Astrocyte of the cerebellum (primary cell): ENCODE measurements around the gene SS18L1.
"Not testable (repeated sequence)": the region's sequence is repeated elsewhere in the genome, so short reads cannot be mapped to it uniquely, and the experiment has no call there.

ENCODE experiments used
- DNase-seq: peaks from one replicate; pipeline ENCODE4 v3.0.0-alpha.2; 2011; ENCODE audit warnings: low read depth
- H3K4me3 ChIP-seq: 2 replicates; pipeline ENCODE4 v1.5.1; 2011; ENCODE audit warnings: mild to moderate bottlenecking, low read depth, low read length, moderate library complexity
- CTCF ChIP-seq: IDR thresholded peaks from 2 replicates; pipeline ENCODE4 v1.5.1; 2012; ENCODE audit warnings: low read length, low read depth, moderate library complexity, mild to moderate bottlenecking; ENCODE audit errors: missing control alignments
- in situ Hi-C: cut with HindIII; loops from 2 replicates; pipeline ENCODE4 v1.10.0; 2017; ENCODE audit warnings: low sequenced_read_pairs

Gene SS18L1

GRCh38 chr20:62104234-62104789 lies 39.3 kb upstream of the SS18L1 start:
- in situ Hi-C loops = no loop called here
- TF ChIP-seq CTCF = no peak

GRCh38 chr20:62104791-62105345 lies 38.7 kb upstream of the SS18L1 start:
- DNase-seq = no peak
- in situ Hi-C loops = no loop called here

More at GRCh38 chr20:62104234-62104789, 39.3 kb upstream of the SS18L1 start:
- no peak overlapping the region for H3K4me3 ChIP-seq
- no peak for DNase-seq

GRCh38 chr20:62105592-62105991 lies 38.0 kb upstream of the SS18L1 start:
- DNase-seq = no peak
- no peak overlapping the region for H3K4me3 ChIP-seq
- TF ChIP-seq CTCF = no peak
- in situ Hi-C loops = no loop called here

More at GRCh38 chr20:62104791-62105345, 38.7 kb upstream of the SS18L1 start:
- TF ChIP-seq CTCF = no peak
- no peak overlapping the region for H3K4me3 ChIP-seq

DNA sequence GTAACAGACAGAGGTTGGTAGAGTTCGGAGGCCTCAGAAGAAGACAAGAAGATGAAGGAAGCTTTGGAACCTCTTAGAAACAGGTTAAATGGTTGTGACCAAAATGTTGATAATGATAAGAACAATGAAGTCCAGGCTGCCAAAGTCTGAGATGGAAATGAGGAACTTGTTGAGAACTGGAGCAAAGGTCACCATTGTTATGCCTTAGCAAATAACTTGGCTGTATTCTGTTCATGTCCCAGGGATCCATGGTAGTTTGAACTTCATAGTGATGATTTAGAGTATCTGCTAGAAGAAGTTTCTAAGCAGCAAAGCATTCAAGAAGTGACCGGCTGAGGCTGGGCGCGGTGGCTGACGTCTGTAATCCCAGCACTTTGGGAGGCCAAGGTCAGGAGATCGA lies 32.4 kb upstream of the SS18L1 start:
- no peak for TF ChIP-seq CTCF
- in situ Hi-C loops = no loop called here
- no peak overlapping the region for H3K4me3 ChIP-seq
- no peak for DNase-seq

GRCh38 chr20:62112368-62112767 lies 31.2 kb upstream of the SS18L1 start:
- no peak overlapping the region for H3K4me3 ChIP-seq
- in situ Hi-C loops = no loop called here
- DNase-seq = no peak
- no peak for TF ChIP-seq CTCF

DNA sequence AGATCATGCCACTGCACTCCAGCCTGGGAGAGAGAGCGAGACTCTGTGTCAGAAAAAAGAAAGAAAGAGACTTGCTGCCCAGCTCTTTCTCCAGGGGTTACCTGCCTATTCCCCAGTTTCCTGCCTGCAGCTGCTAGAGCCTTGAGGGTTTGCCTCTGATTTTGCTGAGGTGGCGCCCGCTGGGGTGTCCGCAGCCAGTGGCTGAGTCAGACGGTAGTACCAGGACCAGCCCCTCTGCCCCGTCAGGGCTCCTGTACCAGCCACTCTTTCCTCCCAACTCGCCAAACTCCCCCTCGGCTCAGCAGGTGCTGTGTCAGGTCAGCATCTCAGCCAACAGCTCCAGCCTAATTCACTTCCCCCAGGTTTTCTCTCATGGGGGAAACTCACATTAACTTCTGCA lies 28.7 kb upstream of the SS18L1 start:
- TF ChIP-seq CTCF = no peak
- DNase-seq = no peak
- in situ Hi-C loops = no loop called here
- no peak overlapping the region for H3K4me3 ChIP-seq

- H3K4me3 ChIP-seq, in situ Hi-C loops, DNase-seq: not testable (repeated sequence)
Measured at GRCh38 chr20:62115800-62116407, 27.7 kb upstream of the SS18L1 start.
